ENCODE measurements around the gene GOLGA6D. TPM values are rescaled to one million over a fixed set of nuclear protein-coding genes. Genes with fewer than 3 reads are reported as not detected.
"Not testable (repeated sequence)": the region's sequence is repeated elsewhere in the genome, so short reads cannot be mapped to it uniquely, and the experiment has no call there.

Gene GOLGA6D
- total and polyA plus RNA-seq, 2 of the 8 experiments (the other 6 are each of a cell fraction or from before 2014, with no cell fraction given): 0.27 to 0.69 TPM

DNA sequence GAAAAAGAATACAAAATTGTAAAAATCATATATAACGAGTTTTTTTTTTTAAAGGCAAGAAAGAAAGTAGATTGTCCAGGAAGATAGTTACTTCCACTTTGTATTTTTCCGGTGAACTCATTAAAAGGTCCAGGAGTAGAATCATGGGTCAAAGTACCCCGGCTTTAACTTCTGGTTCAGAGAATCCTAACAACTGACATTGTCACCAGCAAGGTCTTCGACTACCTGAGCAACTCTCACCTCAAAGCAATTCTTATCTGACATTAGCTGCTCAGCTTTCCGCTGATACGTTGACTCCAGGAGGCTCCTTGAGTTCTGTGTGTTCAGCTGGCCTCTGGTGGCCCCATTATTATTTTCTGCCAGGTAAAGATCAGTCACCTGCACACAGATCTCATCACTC, 33.6 kb upstream of the GOLGA6D start:
- POLR2A ChIA-PET (ENCODE audit: partially characterized antibody): interaction anchor here (1.5 kb wide), 1 partner anchor 41 kb away, joined by 4 read pairs; no protein-coding TSS in a partner anchor
- FAIRE-seq: not testable (repeated sequence)

More for the DNA sequence above, 33.6 kb upstream of the GOLGA6D start:
- DNase-seq (ENCODE audit: low read depth in 1 of 2, low spot score in 2 of 2): peak in 1 of 2 experiments; percentile 37
- H3K79me2 ChIP-seq (ENCODE audit: control insufficient read depth in 1 of 2, insufficient read depth in 2 of 2, low read length in 2 of 2); H2BK120ac ChIP-seq (replicated peaks; ENCODE audit: low read depth, low read length); H3K4ac ChIP-seq (replicated peaks; ENCODE audit: insufficient read length, low read depth, low read length); H3K18ac ChIP-seq (ENCODE audit: extremely low read depth, low read length); H3K23me2 ChIP-seq (ENCODE audit: low read depth, low read length); H3K27ac ChIP-seq (ENCODE audit: low read depth, low read length); H4K5ac ChIP-seq (ENCODE audit: insufficient read length, low read depth, low read length); H4K91ac ChIP-seq (replicated peaks; ENCODE audit: insufficient read length, low read length); H2AFZ ChIP-seq (ENCODE audit: low read length); H2BK15ac ChIP-seq (ENCODE audit: low read length); H2BK5ac ChIP-seq (ENCODE audit: low read depth, low read length); H2AK5ac ChIP-seq (ENCODE audit: low read depth, low read length); H3K14ac ChIP-seq (ENCODE audit: insufficient read length); H3K36me3 ChIP-seq (ENCODE audit: control insufficient read depth in 2 of 4, insufficient read depth in 4 of 4, low read length in 3 of 4); H3K9me3 ChIP-seq (ENCODE audit: insufficient read depth in 2 of 2, low read depth in 1 of 2, low read length in 1 of 2); H2BK20ac ChIP-seq (ENCODE audit: low read length); H3K4me2 ChIP-seq (ENCODE audit: insufficient read depth in 1 of 2, low read depth in 2 of 2, low read length in 2 of 2); H3K56ac ChIP-seq (replicated peaks; ENCODE audit: insufficient read length, low read depth, low read length); H3K4me3 ChIP-seq (ENCODE audit: extremely low read depth in 1 of 4, insufficient read depth in 2 of 4, low read depth in 3 of 4, low read length in 4 of 4); H3K23ac ChIP-seq (ENCODE audit: insufficient read length); H3K79me1 ChIP-seq (ENCODE audit: low read depth, low read length); H2BK12ac ChIP-seq (ENCODE audit: low read depth, low read length); H4K20me1 ChIP-seq (replicated peaks in 1 of 2; ENCODE audit: control insufficient read depth in 1 of 2, insufficient read depth in 2 of 2, low read length in 2 of 2); H4K8ac ChIP-seq (ENCODE audit: extremely low read depth, insufficient read depth, low read length); H3K9ac ChIP-seq (replicated peaks in 1 of 4; ENCODE audit: extremely low read depth in 1 of 4, low read depth in 3 of 4, low read length in 3 of 4); H3K27me3 ChIP-seq (replicated peaks in 1 of 4; ENCODE audit: control insufficient read depth in 3 of 4, extremely low read depth in 1 of 4, insufficient read depth in 3 of 4, low read length in 3 of 4); H3K4me1 ChIP-seq (replicated peaks in 1 of 4; ENCODE audit: control insufficient read depth in 3 of 4, insufficient read depth in 4 of 4, low read length in 3 of 4): not testable (repeated sequence)
- CTCF ChIA-PET (ENCODE audit: partially characterized antibody): interaction anchor here (0.6 to 1.4 kb wide), 7 partner anchors 13 to 348 kb away, joined by 3 to 5 read pairs (median 4); no protein-coding TSS in a partner anchor
- WGBS, 2 experiments (ENCODE audit: extremely low coverage in 1 of 2, insufficient coverage in 1 of 2, insufficient read length in 1 of 2, insufficient replicate concordance in 2 of 2, low coverage in 1 of 2, low lambda C conversion rate in 2 of 2, missing lambda C conversion rate in 1 of 2): 92% methylated on average over 6 of the region's 6 CpGs; no CpG with 5 or more reads in 1 of the 2 experiments

All from H1 (cell line).